ENCODE data around the gene XPO5. TPM values are rescaled to one million over a fixed set of nuclear protein-coding genes. Genes with fewer than 3 reads are reported as not detected.

XPO5 gene
- total and polyA plus RNA-seq, 2 of the 4 experiments (the other 2 are of a cell fraction): 29.0 to 30.1 TPM

GRCh38 chr6:43606019-43606418, 30.2 kb upstream of the XPO5 start:
- no peaks in the 10 kb centered on the region for H3K4me1 ChIP-seq (ENCODE audit: control insufficient read depth, insufficient read depth, low read length)
- no peak overlapping the region for H3K4ac ChIP-seq (ENCODE audit: low read depth, low read length)
- ATAC-seq (ENCODE audit: low read depth): no peak
- no peak overlapping the region for H4K5ac ChIP-seq (ENCODE audit: low read depth, low read length)
- H3K4me2 ChIP-seq (ENCODE audit: low read depth, low read length): no peak overlapping the region
- no peak overlapping the region for H3K56ac ChIP-seq (ENCODE audit: extremely low read depth, insufficient read depth, low read length)
- no peak overlapping the region for H4K91ac ChIP-seq (ENCODE audit: insufficient read depth, low read depth, low read length)
- H3K27me3 ChIP-seq (ENCODE audit: control insufficient read depth, insufficient read depth, low read length): no peaks in the 10 kb centered on the region
- no peak overlapping the region for H3K4me3 ChIP-seq (ENCODE audit: insufficient read depth, low read depth, low read length)
- H2BK5ac ChIP-seq (ENCODE audit: low read depth, low read length, poor library complexity, severe bottlenecking): no peak overlapping the region
- ChIA-PET CTCF (interaction anchor here (0.6 to 0.7 kb wide), 3 partner anchors 336 to 923 kb away, joined by 4 to 6 read pairs (median 4); no protein-coding TSS in a partner anchor), POLR2A (ENCODE audit: unreplicated experiment) (no interaction called here)
- H3K14ac ChIP-seq (replicated peaks; ENCODE audit: low read depth, low read length): no peak overlapping the region
- H4K20me1 ChIP-seq (ENCODE audit: insufficient read depth, low read length): peaks cover 4% of the 10 kb centered on the region; the same call in 1 of the 2 replicates
- H3K18ac ChIP-seq (ENCODE audit: low read depth, low read length): no peak overlapping the region
- no peak overlapping the region for H3K9ac ChIP-seq (ENCODE audit: low read depth, low read length)
- H3K9me3 ChIP-seq (ENCODE audit: control insufficient read depth, insufficient read depth, low read length): no peaks in the 10 kb centered on the region
- H2AFZ ChIP-seq (replicated peaks; ENCODE audit: low read length, poor library complexity): no peak overlapping the region
- DNase-seq: no peak
- intact Hi-C loops (cut with micrococcal nuclease) (no loop called here), dilution Hi-C loops (cut with HindIII; ENCODE audit: low sequenced_read_pairs, unreplicated experiment) (no loop called here), in situ Hi-C loops (cut with MboI; ENCODE audit: low sequenced_read_pairs) (loop anchor here (10.0 kb wide), 1 partner anchor 469 kb away; no protein-coding TSS in a partner anchor)
- TF ChIP-seq MXI1 (IDR thresholded peaks at IDR 0.05; ENCODE audit: borderline replicate concordance, low read depth, low read length) (no peak), CHD1 (IDR thresholded peaks at IDR 0.05; ENCODE audit: low read depth, low read length) (no peak), BHLHE40 (IDR thresholded peaks at IDR 0.05; ENCODE audit: low read depth, low read length) (no peak), ELK1 (IDR thresholded peaks at IDR 0.05; ENCODE audit: borderline replicate concordance, low read depth, low read length) (no peak), RCOR1 (IDR thresholded peaks at IDR 0.05; ENCODE audit: insufficient replicate concordance, low read length) (no peak), CEBPB (IDR thresholded peaks at IDR 0.05; ENCODE audit: low read depth, low read length) (no peak), SMC3 (IDR thresholded peaks at IDR 0.05; ENCODE audit: low read depth, low read length) (no peak), USF2 (IDR thresholded peaks at IDR 0.05; ENCODE audit: low read depth, low read length) (no peak), CTCF (conservative IDR thresholded peaks at IDR 0.05; ENCODE audit: low read depth, low read length) (no peak), MAZ (IDR thresholded peaks at IDR 0.05; ENCODE audit: borderline replicate concordance, low read depth, low read length) (no peak), POLR2A (IDR thresholded peaks at IDR 0.05; ENCODE audit: low read depth, low read length) (no peak), RFX5 (IDR thresholded peaks at IDR 0.05; ENCODE audit: low read depth, low read length) (no peak), NFE2L2 (IDR thresholded peaks at IDR 0.05; ENCODE audit: low read depth, low read length) (no peak), MAFK (IDR thresholded peaks at IDR 0.05; ENCODE audit: low read depth, low read length) (no peak), RAD21 (IDR thresholded peaks at IDR 0.05; ENCODE audit: low read length) (no peak), FOS (IDR thresholded peaks at IDR 0.05; ENCODE audit: low read depth, low read length) (no peak)
- no TSS peak for BruUV-seq (replicated peaks)
- H3K23ac ChIP-seq (ENCODE audit: low read depth, low read length): no peak overlapping the region
- peaks cover 3 to 11% of the 10 kb centered on the region in 2 experiments for H3K79me1 ChIP-seq (ENCODE audit: low read depth in 1 of 2, low read length in 2 of 2)
- WGBS, 2 experiments (ENCODE audit: extremely low coverage in 2 of 2, insufficient read length in 1 of 2): no CpG with 5 or more reads among the region's 2 CpGs
- no peak overlapping the region for H3K27ac ChIP-seq (ENCODE audit: insufficient read depth, low read length)
- H3K9me1 ChIP-seq (ENCODE audit: insufficient read depth, low read length): no peaks in the 10 kb centered on the region
- no peak overlapping the region for H2AK5ac ChIP-seq (ENCODE audit: low read depth, low read length)
- no peak overlapping the region for H4K8ac ChIP-seq (ENCODE audit: low read depth in 2 of 2, low read length in 2 of 2)
- H3K36me3 ChIP-seq (ENCODE audit: control insufficient read depth, insufficient read depth, low read length): peaks cover 22% of the 10 kb centered on the region
- no peak overlapping the region for H2AK9ac ChIP-seq (replicated peaks; ENCODE audit: low read depth, low read length, poor library complexity)
- no peak overlapping the region for H2BK20ac ChIP-seq (ENCODE audit: low read depth, low read length)
- H2BK120ac ChIP-seq (ENCODE audit: low read depth, low read length): no peak overlapping the region
- no peak overlapping the region for H2BK15ac ChIP-seq (ENCODE audit: low read depth, low read length)
